Fibroblast of skin of scalp (primary cell): ENCODE data around the gene SLC8B1.
"Not testable (repeated sequence)": the region's sequence is repeated elsewhere in the genome, so short reads cannot be mapped to it uniquely, and the experiment has no call there.

ENCODE experiments used
- DNase-seq: peaks from one replicate; pipeline ENCODE4 v3.0.0-alpha.2; 2013

The SLC8B1 gene

GRCh38 chr12:113354192-113354591 lies 19.3 kb upstream of the SLC8B1 start:
- not testable (repeated sequence) for DNase-seq

GRCh38 chr12:113351089-113351488 lies 16.2 kb upstream of the SLC8B1 start:
- no peak for DNase-seq

- DNase-seq: no peak
These were observed 14.1 kb upstream of the SLC8B1 start for GRCh38 chr12:113348849-113349536.

GRCh38 chr12:113347892-113348291 lies 13.0 kb upstream of the SLC8B1 start:
- DNase-seq: no peak

GRCh38 chr12:113347107-113347506 lies 12.2 kb upstream of the SLC8B1 start:
- DNase-seq: no peak

GRCh38 chr12:113346353-113346752 lies 11.4 kb upstream of the SLC8B1 start:
- DNase-seq: no peak

- DNase-seq: no peak
These were observed 10.4 kb upstream of the SLC8B1 start for GRCh38 chr12:113345318-113345717.

GRCh38 chr12:113341535-113341934 lies 6.6 kb upstream of the SLC8B1 start:
- DNase-seq: no peak

- DNase-seq: no peak
These were observed 5.2 kb upstream of the SLC8B1 start for GRCh38 chr12:113340061-113340460.

- DNase-seq: no peak
These were observed 4.6 kb upstream of the SLC8B1 start for GRCh38 chr12:113339540-113339939.

- DNase-seq: no peak
These were observed 778 bp downstream of the SLC8B1 start for GRCh38 chr12:113333877-113334785.

- no peak for DNase-seq
These were observed 1.5 kb downstream of the SLC8B1 start for GRCh38 chr12:113333418-113333750.

- no peak for DNase-seq
These were observed 2.1 kb downstream of the SLC8B1 start for GRCh38 chr12:113332688-113333417.

GRCh38 chr12:113330505-113330904 lies 4.4 kb downstream of the SLC8B1 start:
- DNase-seq: no peak

GRCh38 chr12:113329791-113330417 lies 5.0 kb downstream of the SLC8B1 start:
- no peak for DNase-seq

GRCh38 chr12:113329022-113329790 lies 5.7 kb downstream of the SLC8B1 start:
- no peak for DNase-seq

GRCh38 chr12:113328368-113328889 lies 6.5 kb downstream of the SLC8B1 start:
- no peak for DNase-seq

GRCh38 chr12:113326775-113327395 lies 8.0 kb downstream of the SLC8B1 start:
- DNase-seq: no peak

GRCh38 chr12:113325916-113326315 lies 9.0 kb downstream of the SLC8B1 start:
- peak; percentile 40 for DNase-seq

GRCh38 chr12:113322343-113322742 lies 12.6 kb downstream of the SLC8B1 start:
- DNase-seq: peak; percentile 75

- no peak for DNase-seq
These were observed 14.5 kb downstream of the SLC8B1 start for GRCh38 chr12:113320401-113320800.
